H1 (cell line): ENCODE data around the gene ZNF277. TPM values are rescaled to one million over a fixed set of nuclear protein-coding genes. Genes with fewer than 3 reads are reported as not detected.

Experiments used
- ATF2 ChIP-seq: IDR thresholded peaks from 2 replicates; pipeline ENCODE4 v1.6.1; 2012; ENCODE audit warnings: low read length, inconsistent platforms
- CBX8 ChIP-seq: fragments of 300-800, 300-1000 bp; sonication (generic); IDR thresholded peaks from 2 replicates; pipeline ENCODE4 v1.7.1; 2016; ENCODE audit warnings: low read depth, low read length, borderline replicate concordance
- EP300 ChIP-seq, 2 experiments: IDR thresholded peaks; 1 replicate in 1 of 2; 2 replicates in 1 of 2; pipeline ENCODE4 v1.6.1; 2011 to 2012; ENCODE audit warnings: low read depth in 2 of 2, low read length in 2 of 2, mild to moderate bottlenecking in 2 of 2, borderline replicate concordance in 1 of 2, inconsistent platforms in 1 of 2, moderate library complexity in 1 of 2
- MAFK ChIP-seq: IDR thresholded peaks from 2 replicates; pipeline ENCODE4 v1.6.1; 2012; ENCODE audit warnings: low read depth, mild to moderate bottlenecking, improper control_type of control experiment, low read length
- RNF2 ChIP-seq: fragments of 200-900, 300-1000 bp; sonication (generic); IDR thresholded peaks from 2 replicates; pipeline ENCODE4 v1.7.1; 2016; ENCODE audit warnings: borderline replicate concordance, low read depth, mild to moderate bottlenecking, antibody characterized with exemption, low read length; ENCODE audit not compliant: poor library complexity, severe bottlenecking; ENCODE audit errors: missing control alignments
- RXRA ChIP-seq: IDR thresholded peaks from 2 replicates; pipeline ENCODE4 v1.6.1; 2011; ENCODE audit warnings: low read depth, mild to moderate bottlenecking, low read length, moderate library complexity; ENCODE audit not compliant: insufficient read depth
- SRF ChIP-seq: IDR thresholded peaks from 2 replicates; pipeline ENCODE4 v1.6.1; 2011; ENCODE audit warnings: mild to moderate bottlenecking, low read depth, low read length, moderate library complexity
- polyA plus RNA-seq, 7 experiments: library from polyadenylated mRNA; depleted of rRNA in 3 of 7; stranded (reverse) in 5 of 7; unstranded in 2 of 7; fragments of >200 nt in 5 of 7; fragments of 200-250 nt in 2 of 7; gene quantifications; 1 replicate in 5 of 7; 2 replicates in 1 of 7; 4 replicates in 1 of 7; pipeline versions ENCODE4 v1.2.1 to v1.2.3, GENCODE V29; 2011 to 2013; ENCODE audit warnings: missing spikeins in 2 of 7, mixed read lengths in 2 of 7
- total RNA-seq: library from RNA; stranded (reverse); fragmentation: NEBNext Ultra II Directional; extraction: Animal tissue kit (Norgen Biotek cat#: 25700); gene quantifications from 2 replicates; pipeline ENCODE4 v1.2.1, GENCODE V29; 2021

The ZNF277 gene
- total and polyA plus RNA-seq, 2 of the 8 experiments (the other 6 are each of a cell fraction or from before 2014, with no cell fraction given): 5.1 to 21.7 TPM

- no peak for TF ChIP-seq EP300 (IDR thresholded peaks at IDR 0.05; ENCODE audit: borderline replicate concordance in 1 of 2, low read depth in 2 of 2, low read length in 2 of 2)
- no peak for TF ChIP-seq CBX8
- TF ChIP-seq RXRA: no peak
- TF ChIP-seq RNF2: no peak
- TF ChIP-seq ATF2: no peak
- TF ChIP-seq SRF: no peak
- TF ChIP-seq MAFK: no peak
Observed at GRCh38 chr7:112300072-112300471, 93.6 kb downstream of the ZNF277 start (continued).
